GM12878 (cell line): ENCODE results near the gene FRRS1L. TPM values are rescaled to one million over a fixed set of nuclear protein-coding genes. Genes with fewer than 3 reads are reported as not detected.

Experiments used
- ATAC-seq: fragments of 200-7000 bp; cut with Tn5 transposase; 3 replicates; pipeline ENCODE4 v1.9.1; 2020; ENCODE audit warnings: mild to moderate bottlenecking, moderate library complexity
- BruUV-seq: library from RNA; stranded (reverse); fragments of 400-500 nt; replicated peaks from 2 replicates; lab custom pipeline; 2021; lab: Mats Ljungman, UMichigan
- CTCF ChIA-PET: fragments of 300-600 bp; sonication (Branson Sonifier 250); formaldehyde crosslinking; extraction: SDS; loops from one replicate; lab custom pipeline; 2021; ENCODE audit warnings: inconsistent platforms; lab: Yijun Ruan, JAX
- POLR2A ChIA-PET: fragments of 350-600 bp; formaldehyde crosslinking; extraction: SDS; loops from one replicate; lab custom pipeline; 2021; ENCODE audit warnings: inconsistent platforms; lab: Charles Lee
- RAD21 ChIA-PET: fragments of 300-600 bp; sonication (Branson Sonifier 250); formaldehyde crosslinking; loops from one replicate; lab custom pipeline; 2023; ENCODE audit warnings: antibody characterized with exemption; ENCODE audit not compliant: unreplicated experiment; lab: Charles Lee
- SMC1A ChIA-PET: fragments of 300-600 bp; sonication (Branson Sonifier 250); formaldehyde crosslinking; loops from one replicate; lab custom pipeline; 2023; ENCODE audit not compliant: unreplicated experiment, uncharacterized antibody; lab: Charles Lee
- DNase-seq: peaks from one replicate; pipeline ENCODE4 v3.0.0-alpha.2; 2011; ENCODE audit warnings: low read depth, low spot score
- FAIRE-seq: peaks from 3 replicates; lab custom pipeline; 2011; peaks lifted over from hg19 to GRCh38; lab: Jason Lieb, UNC
- H2AFZ ChIP-seq: 2 replicates; pipeline ENCODE4 v1.6.0; 2011; ENCODE audit warnings: low read depth, low read length, control low read depth; ENCODE audit not compliant: control insufficient read depth
- H3K27ac ChIP-seq: 2 replicates; pipeline ENCODE4 v1.5.1; 2011; ENCODE audit warnings: control low read depth; ENCODE audit not compliant: control insufficient read depth, insufficient read depth
- H3K27me3 ChIP-seq, 2 experiments: replicated peaks in 1 of 2; 2 replicates each; pipeline versions ENCODE4 v1.6.0 to v1.6.1; 2011; ENCODE audit warnings: low read length in 1 of 2; ENCODE audit not compliant: control insufficient read depth in 2 of 2, insufficient read depth in 2 of 2
- H3K36me3 ChIP-seq, 2 experiments: 2 replicates each; pipeline ENCODE4 v1.5.1; 2011; ENCODE audit warnings: low read length in 1 of 2; ENCODE audit not compliant: control insufficient read depth in 2 of 2, insufficient read depth in 2 of 2
- H3K4me1 ChIP-seq: 2 replicates; pipeline ENCODE4 v1.6.1; 2011; ENCODE audit warnings: mild to moderate bottlenecking, low read length, moderate library complexity, mixed read lengths; ENCODE audit not compliant: control insufficient read depth, insufficient read depth
- H3K4me2 ChIP-seq: 2 replicates; pipeline ENCODE4 v1.6.0; 2011; ENCODE audit warnings: control low read depth; ENCODE audit not compliant: control insufficient read depth, insufficient read depth
- H3K4me3 ChIP-seq: fragments of 200-600 bp; sonication (generic); 2 replicates; pipeline ENCODE4 v1.5.1; 2016
- H3K79me2 ChIP-seq: 2 replicates; pipeline ENCODE4 v1.6.0; 2011; ENCODE audit warnings: low read length; ENCODE audit not compliant: control insufficient read depth, insufficient read depth
- H3K9ac ChIP-seq: 2 replicates; pipeline ENCODE4 v1.8.0; 2011; ENCODE audit warnings: low read length, control low read depth, mixed read lengths; ENCODE audit not compliant: control insufficient read depth, insufficient read depth
- H3K9me3 ChIP-seq: replicated peaks from 3 replicates; pipeline ENCODE4 v1.5.1; 2011; ENCODE audit warnings: mild to moderate bottlenecking, low read length; ENCODE audit not compliant: control insufficient read depth, insufficient read depth
- H4K20me1 ChIP-seq: 2 replicates; pipeline ENCODE4 v1.6.0; 2011; ENCODE audit not compliant: control insufficient read depth, insufficient read depth
- BACH1 ChIP-seq: fragments of 450-650 bp; IDR thresholded peaks from 2 replicates; pipeline ENCODE4 v1.6.1; 2017; ENCODE audit warnings: mild to moderate bottlenecking, borderline replicate concordance
- BCL3 ChIP-seq: IDR thresholded peaks from 2 replicates; pipeline ENCODE4 v1.6.1; 2011; ENCODE audit warnings: borderline replicate concordance, low read depth, mild to moderate bottlenecking, moderate library complexity, low read length; ENCODE audit not compliant: insufficient read depth, poor library complexity, severe bottlenecking
- CBFB ChIP-seq: IDR thresholded peaks from 2 replicates; pipeline ENCODE4 v1.6.1; 2016; ENCODE audit warnings: antibody characterized with exemption, low read depth
- CREM ChIP-seq: IDR thresholded peaks from 2 replicates; pipeline ENCODE4 v1.6.1; 2014; ENCODE audit warnings: antibody characterized with exemption, low read depth
- EZH2 ChIP-seq: IDR thresholded peaks from 2 replicates; pipeline ENCODE4 v1.6.1; 2012; ENCODE audit warnings: low read depth, mild to moderate bottlenecking, control low read depth, inconsistent platforms, low read length, borderline replicate concordance; ENCODE audit not compliant: control insufficient read depth
- GABPA ChIP-seq: IDR thresholded peaks from 2 replicates; pipeline ENCODE4 v1.6.1; 2014; ENCODE audit warnings: antibody characterized with exemption, low read depth, mild to moderate bottlenecking, inconsistent platforms
- MAX ChIP-seq: IDR thresholded peaks from 2 replicates; pipeline ENCODE4 v1.6.1; 2012; ENCODE audit warnings: low read depth, low read length, improper control_type of control experiment
- NFIC ChIP-seq: IDR thresholded peaks from 2 replicates; pipeline ENCODE4 v1.6.1; 2012; ENCODE audit warnings: low read depth, mild to moderate bottlenecking, inconsistent platforms, low read length, moderate library complexity
- PBX3 ChIP-seq: IDR thresholded peaks from 2 replicates; pipeline ENCODE4 v1.6.1; 2011; ENCODE audit warnings: mild to moderate bottlenecking, low read depth, low read length, moderate library complexity; ENCODE audit not compliant: insufficient replicate concordance
- POLR2AphosphoS2 ChIP-seq: IDR thresholded peaks from 2 replicates; pipeline ENCODE4 v1.6.1; 2011; ENCODE audit warnings: low read depth, mild to moderate bottlenecking, low read length, improper control_type of control experiment, moderate library complexity
- SIN3A ChIP-seq: IDR thresholded peaks from 2 replicates; pipeline ENCODE4 v1.6.1; 2012; ENCODE audit warnings: low read depth, low read length, improper control_type of control experiment
- TBL1XR1 ChIP-seq: IDR thresholded peaks from 2 replicates; pipeline ENCODE4 v1.6.1; 2012; ENCODE audit warnings: low read depth, low read length, improper control_type of control experiment
- USF1 ChIP-seq: IDR thresholded peaks from 2 replicates; pipeline ENCODE4 v1.6.1; 2011; ENCODE audit warnings: borderline replicate concordance, low read depth, mild to moderate bottlenecking, moderate library complexity, mixed read lengths, low read length; ENCODE audit not compliant: insufficient read depth; ENCODE audit errors: extremely low read length
- whole genome bisulfite sequencing: methylation state at CpG from one replicate; pipeline ENCODE4 v1.1.6; 2016; ENCODE audit warnings: low lambda C conversion rate; ENCODE audit not compliant: insufficient replicate concordance, insufficient coverage; ENCODE audit errors: missing lambda C conversion rate; 5-methylcytosine and 5-hydroxymethylcytosine counted together
- in situ Hi-C: fragments of 300-500 bp; cut with MboI; formaldehyde crosslinking; loops from 9 replicates; pipeline ENCODE4 v1.14.3; 2018; ENCODE audit warnings: mixed read lengths
- intact Hi-C: fragments of 100-400 bp; cut with micrococcal nuclease; formaldehyde crosslinking; loops from one replicate; pipeline ENCODE4 v1.14.2; 2022; ENCODE audit not compliant: unreplicated experiment
- polyA plus RNA-seq, 11 experiments: library from polyadenylated mRNA; depleted of rRNA in 4 of 11; unstranded in 6 of 11; stranded (reverse) in 5 of 11; fragments of >200 nt; fragmentation: Nextera tagmentation in 4 of 11; fragmentation: Illumina TruSeq in 1 of 11; extraction: Ambion mirVana in 4 of 11; extraction: Trizol in 1 of 11; gene quantifications; 1 replicate in 1 of 11; 2 replicates in 10 of 11; pipeline versions ENCODE4 v1.2.1 to v1.2.3, GENCODE V29; 2011 to 2016; ENCODE audit warnings: inconsistent platforms in 2 of 11, missing spikeins in 2 of 11, low read depth in 1 of 11
- total RNA-seq, 4 experiments: library from RNA; depleted of rRNA in 3 of 4; stranded (reverse); fragments of >200 nt in 3 of 4; fragmentation: Illumina TruSeq in 1 of 4; extraction: Trizol in 1 of 4; gene quantifications; 2 replicates each; pipeline versions ENCODE4 v1.2.1 to v1.2.3, GENCODE V29; 2013 to 2021
- TF ChIP-seq, protein P1 (sequence below): fragments of 150-350 bp; IDR thresholded peaks from 2 replicates; pipeline ENCODE4 v1.6.1; 2016; ENCODE audit warnings: low read depth, low read length

Gene FRRS1L
- total and polyA plus RNA-seq, 10 of the 15 experiments (the other 5 are each of a cell fraction or from before 2014, with no cell fraction given) = not detected

GRCh38 chr9:109182550-109182939 is 15.5 kb upstream of the FRRS1L start (continued):
- TF ChIP-seq BCL3 = no peak
- TF ChIP-seq, all 136 proteins: peak for 0

- Histone ChIP-seq H4K20me1 (no peaks in the 10 kb centered on the region), H3K36me3 (no peaks in the 10 kb centered on the region), H3K27ac (no peak overlapping the region), H3K4me3 (no peak overlapping the region), H3K9me3 (no peaks in the 10 kb centered on the region), H2AFZ (no peak overlapping the region), H3K9ac (no peak overlapping the region), H3K79me2 (no peaks in the 10 kb centered on the region), H3K4me2 (no peak overlapping the region), H3K4me1 (peaks cover 9% of the 10 kb centered on the region), H3K27me3 (peaks cover 2 to 3% of the 10 kb centered on the region in 2 experiments; a peak in 1 of 4 replicates)
- in situ Hi-C loops = no loop called here
- no TSS peak for BruUV-seq
- DNase-seq (peak; percentile 51), FAIRE-seq (no peak), ATAC-seq (peak; percentile 90)
- intact Hi-C loops = loop anchor here (5.0 kb wide), 1 partner anchor 141 kb away; the partner anchor contains the start of gene EPB41L4B
- ChIA-PET POLR2A (no interaction called here), SMC1A (interaction anchor here (0.6 to 1.4 kb wide), 3 partner anchors 165 to 343 kb away, joined by 3 to 4 read pairs (median 3); no protein-coding TSS in a partner anchor), RAD21 (no interaction called here), CTCF (no interaction called here)
- WGBS = 0% methylated on average over 1 of the region's 1 CpG
- TF ChIP-seq POLR2AphosphoS2 (no peak), NFIC (peak; percentile 69; the same call in 1 of the 2 replicates), CREM (peak; percentile 46; the same call in 1 of the 2 replicates), EZH2 (no peak), USF1 (no peak), MAX (no peak), CBFB (0 out of 2 replicates have a peak, but pooled peaks have one; percentile 61), GABPA (no peak), PBX3 (no peak), SIN3A (no peak), BACH1 (no peak), TBL1XR1 (no peak)
- TF ChIP-seq, protein P1, sequence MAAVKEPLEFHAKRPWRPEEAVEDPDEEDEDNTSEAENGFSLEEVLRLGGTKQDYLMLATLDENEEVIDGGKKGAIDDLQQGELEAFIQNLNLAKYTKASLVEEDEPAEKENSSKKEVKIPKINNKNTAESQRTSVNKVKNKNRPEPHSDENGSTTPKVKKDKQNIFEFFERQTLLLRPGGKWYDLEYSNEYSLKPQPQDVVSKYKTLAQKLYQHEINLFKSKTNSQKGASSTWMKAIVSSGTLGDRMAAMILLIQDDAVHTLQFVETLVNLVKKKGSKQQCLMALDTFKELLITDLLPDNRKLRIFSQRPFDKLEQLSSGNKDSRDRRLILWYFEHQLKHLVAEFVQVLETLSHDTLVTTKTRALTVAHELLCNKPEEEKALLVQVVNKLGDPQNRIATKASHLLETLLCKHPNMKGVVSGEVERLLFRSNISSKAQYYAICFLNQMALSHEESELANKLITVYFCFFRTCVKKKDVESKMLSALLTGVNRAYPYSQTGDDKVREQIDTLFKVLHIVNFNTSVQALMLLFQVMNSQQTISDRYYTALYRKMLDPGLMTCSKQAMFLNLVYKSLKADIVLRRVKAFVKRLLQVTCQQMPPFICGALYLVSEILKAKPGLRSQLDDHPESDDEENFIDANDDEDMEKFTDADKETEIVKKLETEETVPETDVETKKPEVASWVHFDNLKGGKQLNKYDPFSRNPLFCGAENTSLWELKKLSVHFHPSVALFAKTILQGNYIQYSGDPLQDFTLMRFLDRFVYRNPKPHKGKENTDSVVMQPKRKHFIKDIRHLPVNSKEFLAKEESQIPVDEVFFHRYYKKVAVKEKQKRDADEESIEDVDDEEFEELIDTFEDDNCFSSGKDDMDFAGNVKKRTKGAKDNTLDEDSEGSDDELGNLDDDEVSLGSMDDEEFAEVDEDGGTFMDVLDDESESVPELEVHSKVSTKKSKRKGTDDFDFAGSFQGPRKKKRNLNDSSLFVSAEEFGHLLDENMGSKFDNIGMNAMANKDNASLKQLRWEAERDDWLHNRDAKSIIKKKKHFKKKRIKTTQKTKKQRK = no peak
These were observed 14.2 kb upstream of the FRRS1L start for GRCh38 chr9:109181284-109181683.
